SU-DHL-6 (cell line): ENCODE data around the gene PDZD7.

Experiments used
- EZH2phosphoT487 ChIP-seq: fragments of 200-600 bp; sonication (generic), shearing (Covaris generic); conservative IDR thresholded peaks from 2 replicates; pipeline ENCODE4 v1.6.1; 2018; ENCODE audit warnings: mild to moderate bottlenecking, antibody characterized with exemption, low read length, moderate library complexity, mixed read lengths
- TF ChIP-seq, protein P1 (sequence below): fragments of 200-600 bp; sonication (generic); IDR thresholded peaks from one replicate; pipeline ENCODE4 v1.5.1; 2017; ENCODE audit warnings: antibody characterized with exemption, mild to moderate bottlenecking, low read length, moderate library complexity; ENCODE audit not compliant: insufficient read depth, poor library complexity, severe bottlenecking

DNA sequence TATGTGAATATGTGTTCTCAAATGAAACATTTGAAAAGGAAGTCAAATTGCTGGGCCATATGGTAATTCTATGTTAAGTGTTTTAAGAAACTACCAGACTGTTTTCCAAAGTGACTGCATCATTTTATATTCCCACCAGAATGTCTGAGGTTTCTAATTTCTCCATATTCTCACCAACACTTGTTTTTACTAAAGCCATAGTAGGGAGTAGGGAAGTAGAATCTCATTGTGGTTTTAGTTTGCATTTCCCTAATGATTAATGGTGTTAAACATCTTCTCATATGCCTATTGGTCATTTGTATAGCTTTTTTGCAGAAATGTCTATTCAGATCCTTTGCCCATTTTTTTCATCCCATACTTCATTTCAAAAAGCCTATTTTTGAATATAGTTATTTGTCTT lies 70.7 kb downstream of the PDZD7 start:
- TF ChIP-seq, protein P1, sequence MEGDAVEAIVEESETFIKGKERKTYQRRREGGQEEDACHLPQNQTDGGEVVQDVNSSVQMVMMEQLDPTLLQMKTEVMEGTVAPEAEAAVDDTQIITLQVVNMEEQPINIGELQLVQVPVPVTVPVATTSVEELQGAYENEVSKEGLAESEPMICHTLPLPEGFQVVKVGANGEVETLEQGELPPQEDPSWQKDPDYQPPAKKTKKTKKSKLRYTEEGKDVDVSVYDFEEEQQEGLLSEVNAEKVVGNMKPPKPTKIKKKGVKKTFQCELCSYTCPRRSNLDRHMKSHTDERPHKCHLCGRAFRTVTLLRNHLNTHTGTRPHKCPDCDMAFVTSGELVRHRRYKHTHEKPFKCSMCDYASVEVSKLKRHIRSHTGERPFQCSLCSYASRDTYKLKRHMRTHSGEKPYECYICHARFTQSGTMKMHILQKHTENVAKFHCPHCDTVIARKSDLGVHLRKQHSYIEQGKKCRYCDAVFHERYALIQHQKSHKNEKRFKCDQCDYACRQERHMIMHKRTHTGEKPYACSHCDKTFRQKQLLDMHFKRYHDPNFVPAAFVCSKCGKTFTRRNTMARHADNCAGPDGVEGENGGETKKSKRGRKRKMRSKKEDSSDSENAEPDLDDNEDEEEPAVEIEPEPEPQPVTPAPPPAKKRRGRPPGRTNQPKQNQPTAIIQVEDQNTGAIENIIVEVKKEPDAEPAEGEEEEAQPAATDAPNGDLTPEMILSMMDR, result no peak
- TF ChIP-seq EZH2phosphoT487, result no peak
